ENCODE measurements around the gene MAGEA2B.
"Not testable (repeated sequence)": the region's sequence is repeated elsewhere in the genome, so short reads cannot be mapped to it uniquely, and the experiment has no call there.

Gene MAGEA2B

DNA sequence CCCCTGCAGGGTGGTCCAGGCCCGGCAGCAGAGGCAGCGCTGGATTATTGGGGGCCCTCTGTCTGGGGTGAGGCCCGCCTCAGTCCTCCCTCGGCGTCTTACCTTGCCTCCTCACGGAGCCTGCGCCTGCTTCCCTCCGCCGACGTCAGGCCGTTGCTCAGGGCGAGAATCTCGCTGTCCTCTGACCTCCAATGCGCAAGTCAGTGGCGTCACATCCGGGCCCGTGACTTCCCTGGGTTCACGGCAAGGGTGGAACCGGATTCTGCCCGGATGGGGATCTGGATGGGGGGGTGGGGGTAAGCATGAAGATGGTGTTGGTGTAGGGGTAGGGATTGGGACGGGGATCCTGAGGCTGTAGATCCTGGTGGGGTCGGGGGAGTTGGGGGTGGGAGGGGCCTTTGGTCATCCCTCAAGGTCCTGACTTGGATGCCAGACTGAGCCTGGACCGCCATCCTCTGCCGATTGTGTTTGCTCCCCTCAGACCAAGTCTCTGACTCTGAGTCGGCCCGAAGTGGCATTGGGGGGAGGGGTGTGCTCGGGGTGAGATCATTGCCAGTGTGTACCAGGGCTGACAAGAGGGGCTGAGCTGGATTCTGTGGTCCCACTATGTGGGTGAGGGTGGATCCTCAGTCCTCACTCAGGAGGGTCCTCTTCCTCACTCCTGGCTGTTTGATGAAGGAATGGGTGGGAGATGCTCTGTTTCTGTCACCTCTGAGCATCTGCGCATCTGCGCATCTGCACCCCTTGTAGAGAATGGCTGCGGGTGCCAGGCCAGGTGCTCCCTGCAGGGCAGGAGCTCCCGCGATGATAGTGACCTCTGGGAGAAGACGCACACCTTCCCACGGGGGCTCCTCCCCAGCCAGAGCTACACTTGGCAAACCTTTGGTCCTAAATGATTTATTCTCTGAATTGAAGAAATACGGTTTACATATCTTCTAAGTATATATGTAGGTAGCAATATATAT, 39.5 kb downstream of the MAGEA2B start, which contains the start of gene MAGEA2:
TSS of gene MAGEA2 (minus strand) at position 157 of the 965 bp plus-strand sequence. CDS start 2,479 bp downstream, outside the sequence.
- not testable (repeated sequence) for H3K9ac ChIP-seq (ENCODE audit: low read length); H4K8ac ChIP-seq (ENCODE audit: low read length); H3K4me1 ChIP-seq (ENCODE audit: control insufficient read depth, insufficient read depth, low read depth, low read length); H3K14ac ChIP-seq (ENCODE audit: low read length in 2 of 2); H4K91ac ChIP-seq (ENCODE audit: low read length); H2BK12ac ChIP-seq (ENCODE audit: low read length in 2 of 2); H3K23ac ChIP-seq (ENCODE audit: low read length in 2 of 2); H2BK15ac ChIP-seq (ENCODE audit: low read depth, poor library complexity, severe bottlenecking); H3K9me3 ChIP-seq (ENCODE audit: control insufficient read depth, low read length); H3K36me3 ChIP-seq (ENCODE audit: control insufficient read depth in 1 of 2, insufficient read depth in 2 of 2, low read depth in 1 of 2, low read length in 2 of 2); H3K27ac ChIP-seq (ENCODE audit: low read length, poor library complexity, severe bottlenecking); H2AK5ac ChIP-seq (ENCODE audit: low read length, severe bottlenecking); H2BK120ac ChIP-seq (ENCODE audit: low read depth, low read length); DNase-seq; H3K79me1 ChIP-seq (replicated peaks; ENCODE audit: low read length, poor library complexity, severe bottlenecking); H3K18ac ChIP-seq (ENCODE audit: low read depth in 1 of 2, low read length in 2 of 2); H2BK5ac ChIP-seq (ENCODE audit: low read depth, low read length, poor library complexity, severe bottlenecking); H3K4me2 ChIP-seq (ENCODE audit: low read length, poor library complexity, severe bottlenecking); H3K4ac ChIP-seq (ENCODE audit: low read depth in 1 of 2, low read length in 2 of 2); H2AFZ ChIP-seq (ENCODE audit: low read depth, low read length); H3K27me3 ChIP-seq (ENCODE audit: control insufficient read depth in 1 of 2, insufficient read depth in 1 of 2, low read length in 2 of 2); H3K4me3 ChIP-seq (ENCODE audit: insufficient read depth in 1 of 2, low read depth in 1 of 2, low read length in 2 of 2)
- no CpG with 5 or more reads among the region's 35 CpGs for WGBS

DNA sequence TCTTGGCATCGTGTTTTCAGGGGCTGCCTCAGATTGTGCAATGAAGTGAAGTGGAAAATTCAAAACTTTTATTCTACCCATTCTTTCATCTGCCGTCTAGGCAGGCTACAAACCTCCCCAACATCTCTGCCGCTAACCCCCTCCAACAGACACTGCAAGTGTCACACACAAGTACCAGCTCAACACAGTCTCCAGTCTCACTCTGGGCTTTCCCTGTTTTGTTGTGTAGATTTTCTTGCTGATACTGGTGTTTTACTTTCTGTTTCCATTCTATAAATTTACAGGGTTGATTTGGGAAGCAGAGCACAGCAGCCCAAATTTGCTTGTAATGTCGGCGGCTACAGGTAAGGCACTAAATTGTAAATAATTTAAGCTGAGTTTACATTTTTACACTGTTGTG, 40.4 kb downstream of the MAGEA2B start:
- not testable (repeated sequence) for H2AFZ ChIP-seq (ENCODE audit: low read depth, low read length); H3K14ac ChIP-seq (ENCODE audit: low read length in 2 of 2); H3K4me2 ChIP-seq (ENCODE audit: low read length, poor library complexity, severe bottlenecking); H2BK12ac ChIP-seq (ENCODE audit: low read length in 2 of 2); H3K79me1 ChIP-seq (replicated peaks; ENCODE audit: low read length, poor library complexity, severe bottlenecking); DNase-seq; H2BK15ac ChIP-seq (ENCODE audit: low read depth, poor library complexity, severe bottlenecking); H3K27ac ChIP-seq (ENCODE audit: low read length, poor library complexity, severe bottlenecking); H3K4me3 ChIP-seq (ENCODE audit: insufficient read depth in 1 of 2, low read depth in 1 of 2, low read length in 2 of 2); H3K23ac ChIP-seq (ENCODE audit: low read length in 2 of 2); H2BK120ac ChIP-seq (ENCODE audit: low read depth, low read length); H2BK5ac ChIP-seq (ENCODE audit: low read depth, low read length, poor library complexity, severe bottlenecking); H4K8ac ChIP-seq (ENCODE audit: low read length); H3K4me1 ChIP-seq (ENCODE audit: control insufficient read depth, insufficient read depth, low read depth, low read length); H3K4ac ChIP-seq (ENCODE audit: low read depth in 1 of 2, low read length in 2 of 2); H3K27me3 ChIP-seq (ENCODE audit: control insufficient read depth in 1 of 2, insufficient read depth in 1 of 2, low read length in 2 of 2); H2AK5ac ChIP-seq (ENCODE audit: low read length, severe bottlenecking); H3K9me3 ChIP-seq (ENCODE audit: control insufficient read depth, low read length); H4K91ac ChIP-seq (ENCODE audit: low read length); H3K36me3 ChIP-seq (ENCODE audit: control insufficient read depth in 1 of 2, insufficient read depth in 2 of 2, low read depth in 1 of 2, low read length in 2 of 2); H3K9ac ChIP-seq (ENCODE audit: low read length); H3K18ac ChIP-seq (ENCODE audit: low read depth in 1 of 2, low read length in 2 of 2)
- WGBS: no CpG with 5 or more reads among the region's 5 CpGs

DNA sequence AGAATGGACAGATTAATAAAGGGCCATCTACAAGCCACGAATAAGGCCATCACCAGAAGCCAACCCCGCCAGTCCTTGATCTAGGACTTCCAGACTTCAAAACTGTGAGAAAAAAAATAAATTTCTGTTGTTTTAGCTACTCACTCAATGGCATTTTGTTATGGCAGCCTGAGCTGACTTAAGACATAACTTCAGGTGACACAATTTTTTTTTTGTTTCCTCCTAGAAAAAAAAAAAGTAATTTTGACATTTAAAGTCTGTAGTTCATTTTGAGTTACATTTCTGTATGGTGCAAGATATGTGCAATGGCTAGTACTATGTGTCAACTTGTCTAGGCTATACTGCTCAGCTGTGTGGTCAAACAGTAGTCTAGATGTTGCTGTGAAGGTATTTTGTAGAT, 44.5 kb downstream of the MAGEA2B start, which contains the start of gene CSAG3:
TSS of gene CSAG3 (plus strand) at position 301 of the 400 bp plus-strand sequence.
- H4K8ac ChIP-seq (ENCODE audit: low read length); H2BK120ac ChIP-seq (ENCODE audit: low read depth, low read length); H2AK5ac ChIP-seq (ENCODE audit: low read length, severe bottlenecking); H3K36me3 ChIP-seq (ENCODE audit: control insufficient read depth in 1 of 2, insufficient read depth in 2 of 2, low read depth in 1 of 2, low read length in 2 of 2); H3K9ac ChIP-seq (ENCODE audit: low read length); H3K27me3 ChIP-seq (ENCODE audit: control insufficient read depth in 1 of 2, insufficient read depth in 1 of 2, low read length in 2 of 2); H4K91ac ChIP-seq (ENCODE audit: low read length); H2BK15ac ChIP-seq (ENCODE audit: low read depth, poor library complexity, severe bottlenecking); H3K79me1 ChIP-seq (replicated peaks; ENCODE audit: low read length, poor library complexity, severe bottlenecking); H3K23ac ChIP-seq (ENCODE audit: low read length in 2 of 2); H3K14ac ChIP-seq (ENCODE audit: low read length in 2 of 2); H2AFZ ChIP-seq (ENCODE audit: low read depth, low read length); H3K4ac ChIP-seq (ENCODE audit: low read depth in 1 of 2, low read length in 2 of 2); H3K18ac ChIP-seq (ENCODE audit: low read depth in 1 of 2, low read length in 2 of 2); H2BK12ac ChIP-seq (ENCODE audit: low read length in 2 of 2); H2BK5ac ChIP-seq (ENCODE audit: low read depth, low read length, poor library complexity, severe bottlenecking); H3K27ac ChIP-seq (ENCODE audit: low read length, poor library complexity, severe bottlenecking); H3K4me1 ChIP-seq (ENCODE audit: control insufficient read depth, insufficient read depth, low read depth, low read length); DNase-seq; H3K9me3 ChIP-seq (ENCODE audit: control insufficient read depth, low read length); H3K4me3 ChIP-seq (ENCODE audit: insufficient read depth in 1 of 2, low read depth in 1 of 2, low read length in 2 of 2); H3K4me2 ChIP-seq (ENCODE audit: low read length, poor library complexity, severe bottlenecking): not testable (repeated sequence)
- no CpG with 5 or more reads among the region's 2 CpGs for WGBS

DNA sequence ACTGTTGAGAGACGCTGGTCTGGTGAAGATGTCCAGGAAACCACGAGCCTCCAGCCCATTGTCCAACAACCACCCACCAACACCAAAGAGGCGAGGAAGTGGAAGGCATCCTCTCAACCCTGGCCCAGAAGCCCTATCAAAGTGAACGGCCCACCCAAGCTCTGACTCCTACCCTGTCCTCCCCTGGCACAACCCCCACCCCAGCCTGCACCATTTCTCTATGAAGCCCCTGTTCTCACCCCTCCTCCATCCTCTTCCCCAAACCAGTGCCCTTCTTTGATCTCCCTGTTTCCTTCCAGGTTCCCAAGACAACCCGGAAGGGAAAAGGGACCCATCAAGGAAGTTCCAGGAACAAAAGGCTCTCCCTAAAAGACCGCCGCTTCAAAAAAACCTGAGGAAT, 45.1 kb downstream of the MAGEA2B start:
- not testable (repeated sequence) for H3K4me2 ChIP-seq (ENCODE audit: low read length, poor library complexity, severe bottlenecking)
- no CpG with 5 or more reads among the region's 7 CpGs for WGBS

More for the DNA sequence above, 45.1 kb downstream of the MAGEA2B start:
- not testable (repeated sequence) for H2BK12ac ChIP-seq (ENCODE audit: low read length in 2 of 2); H2BK15ac ChIP-seq (ENCODE audit: low read depth, poor library complexity, severe bottlenecking); H3K36me3 ChIP-seq (ENCODE audit: control insufficient read depth in 1 of 2, insufficient read depth in 2 of 2, low read depth in 1 of 2, low read length in 2 of 2); H3K23ac ChIP-seq (ENCODE audit: low read length in 2 of 2); H3K18ac ChIP-seq (ENCODE audit: low read depth in 1 of 2, low read length in 2 of 2); H3K4ac ChIP-seq (ENCODE audit: low read depth in 1 of 2, low read length in 2 of 2); H3K79me1 ChIP-seq (replicated peaks; ENCODE audit: low read length, poor library complexity, severe bottlenecking); H3K4me1 ChIP-seq (ENCODE audit: control insufficient read depth, insufficient read depth, low read depth, low read length); H2AFZ ChIP-seq (ENCODE audit: low read depth, low read length); H3K27ac ChIP-seq (ENCODE audit: low read length, poor library complexity, severe bottlenecking); H3K9me3 ChIP-seq (ENCODE audit: control insufficient read depth, low read length); H2BK5ac ChIP-seq (ENCODE audit: low read depth, low read length, poor library complexity, severe bottlenecking); H3K4me3 ChIP-seq (ENCODE audit: insufficient read depth in 1 of 2, low read depth in 1 of 2, low read length in 2 of 2); H2AK5ac ChIP-seq (ENCODE audit: low read length, severe bottlenecking); DNase-seq; H4K8ac ChIP-seq (ENCODE audit: low read length); H4K91ac ChIP-seq (ENCODE audit: low read length); H2BK120ac ChIP-seq (ENCODE audit: low read depth, low read length); H3K27me3 ChIP-seq (ENCODE audit: control insufficient read depth in 1 of 2, insufficient read depth in 1 of 2, low read length in 2 of 2); H3K9ac ChIP-seq (ENCODE audit: low read length); H3K14ac ChIP-seq (ENCODE audit: low read length in 2 of 2)

Measured in mesenchymal stem cell (in vitro differentiated cells and primary cell).